Measurements from ENCODE around the gene CT45A10. TPM values are rescaled to one million over a fixed set of nuclear protein-coding genes. Genes with fewer than 3 reads are reported as not detected.

The CT45A10 gene, protein sequence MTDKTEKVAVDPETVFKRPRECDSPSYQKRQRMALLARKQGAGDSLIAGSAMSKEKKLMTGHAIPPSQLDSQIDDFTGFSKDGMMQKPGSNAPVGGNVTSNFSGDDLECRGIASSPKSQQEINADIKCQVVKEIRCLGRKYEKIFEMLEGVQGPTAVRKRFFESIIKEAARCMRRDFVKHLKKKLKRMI
- not detected in 2 replicates for total RNA-seq

DNA sequence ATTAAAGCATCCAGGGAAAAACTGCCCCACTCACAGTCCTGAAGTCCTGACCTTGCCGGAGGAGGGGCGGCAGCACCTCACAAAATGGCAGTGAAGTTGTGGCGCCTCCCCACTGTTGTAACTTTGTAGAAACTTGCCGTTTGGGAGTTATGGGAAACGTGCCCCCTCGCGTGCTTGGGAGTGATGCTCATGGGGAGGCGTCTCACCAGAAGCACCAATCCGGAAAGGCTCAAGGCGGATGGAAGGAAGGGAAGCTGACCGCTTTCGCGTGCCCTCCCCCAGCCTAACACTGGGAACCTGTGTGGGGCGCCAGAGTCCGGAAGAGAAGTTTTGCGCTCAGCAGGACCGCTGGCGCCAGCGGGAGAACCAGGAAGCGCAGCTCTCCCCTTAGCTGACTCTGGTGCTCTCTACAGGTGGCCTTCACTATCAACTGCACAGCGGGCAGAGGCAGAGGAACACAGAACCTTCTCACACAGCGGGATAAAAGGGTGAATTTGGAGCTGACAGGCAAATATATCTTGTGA, at the start of gene CT45A10, which contains the start of gene SAGE1:
Gene CT45A10, minus strand, starts transcription at position 151 of the 524 bp plus-strand sequence. CDS start 8,100 bp downstream, outside the sequence.
Gene SAGE1, plus strand, starts transcription at position 423 of the 524 bp plus-strand sequence. CDS start 2,527 bp downstream, outside the sequence.

DNA sequence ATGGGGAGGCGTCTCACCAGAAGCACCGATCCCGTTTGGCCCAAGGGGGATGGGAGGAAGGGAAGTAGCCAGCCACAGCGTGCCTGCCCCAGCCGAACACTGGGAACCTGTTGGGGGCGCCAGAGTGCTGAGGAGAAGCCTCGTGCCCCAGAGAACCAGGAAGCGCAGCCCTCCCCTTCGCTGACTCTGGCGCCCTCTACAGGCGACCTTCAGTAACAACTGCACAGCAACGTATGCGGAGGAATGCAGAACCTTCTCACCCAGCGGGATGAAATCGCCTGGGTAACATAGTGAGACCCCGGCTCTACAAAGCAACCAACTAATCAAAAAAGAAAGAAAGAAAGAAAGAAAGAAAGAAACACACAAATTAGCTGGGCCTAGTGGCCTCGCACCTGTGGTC, 21.5 kb downstream of the CT45A10 start, which contains the start of gene CT45A9:
Gene CT45A9, minus strand, starts transcription at position 101 of the 400 bp plus-strand sequence. CDS start 3,751 bp downstream, outside the sequence.

DNA sequence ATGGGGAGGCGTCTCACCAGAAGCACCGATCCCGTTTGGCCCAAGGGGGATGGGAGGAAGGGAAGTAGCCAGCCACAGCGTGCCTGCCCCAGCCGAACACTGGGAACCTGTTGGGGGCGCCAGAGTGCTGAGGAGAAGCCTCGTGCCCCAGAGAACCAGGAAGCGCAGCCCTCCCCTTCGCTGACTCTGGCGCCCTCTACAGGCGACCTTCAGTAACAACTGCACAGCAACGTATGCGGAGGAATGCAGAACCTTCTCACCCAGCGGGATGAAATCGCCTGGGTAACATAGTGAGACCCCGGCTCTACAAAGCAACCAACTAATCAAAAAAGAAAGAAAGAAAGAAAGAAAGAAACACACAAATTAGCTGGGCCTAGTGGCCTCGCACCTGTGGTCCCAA, 38.8 kb downstream of the CT45A10 start, which contains the start of gene CT45A8:
Gene CT45A8, minus strand, starts transcription at position 101 of the 400 bp plus-strand sequence. CDS start 3,755 bp downstream, outside the sequence.

DNA sequence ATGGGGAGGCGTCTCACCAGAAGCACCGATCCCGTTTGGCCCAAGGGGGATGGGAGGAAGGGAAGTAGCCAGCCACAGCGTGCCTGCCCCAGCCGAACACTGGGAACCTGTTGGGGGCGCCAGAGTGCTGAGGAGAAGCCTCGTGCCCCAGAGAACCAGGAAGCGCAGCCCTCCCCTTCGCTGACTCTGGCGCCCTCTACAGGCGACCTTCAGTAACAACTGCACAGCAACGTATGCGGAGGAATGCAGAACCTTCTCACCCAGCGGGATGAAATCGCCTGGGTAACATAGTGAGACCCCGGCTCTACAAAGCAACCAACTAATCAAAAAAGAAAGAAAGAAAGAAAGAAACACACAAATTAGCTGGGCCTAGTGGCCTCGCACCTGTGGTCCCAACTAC, 56.1 kb downstream of the CT45A10 start, which contains the start of gene CT45A7:
Gene CT45A7, minus strand, starts transcription at position 101 of the 400 bp plus-strand sequence. CDS start 3,747 bp downstream, outside the sequence.

Other genes starting within 250 kb of the CT45A10 start
- gene CT45A1, start 179.8 kb downstream of the CT45A10 start, total RNA-seq: not detected in 2 replicates
- not detected in 2 replicates for gene CT45A3, start 125.3 kb downstream of the CT45A10 start, total RNA-seq
- not detected in 2 replicates for gene CT45A5, start 107.9 kb downstream of the CT45A10 start, total RNA-seq
- not detected in 2 replicates for gene CT45A6, start 90.7 kb downstream of the CT45A10 start, total RNA-seq
- not detected in 2 replicates for gene CT45A2, start 73.4 kb downstream of the CT45A10 start, total RNA-seq
- not detected in 2 replicates for gene CT45A7, start 56.2 kb downstream of the CT45A10 start, total RNA-seq
- gene CT45A8, start 38.9 kb downstream of the CT45A10 start, total RNA-seq: not detected in 2 replicates
- not detected in 2 replicates for gene CT45A9, start 21.6 kb downstream of the CT45A10 start, total RNA-seq
- not detected in 2 replicates for gene SAGE1, start 272 bp upstream of the CT45A10 start, total RNA-seq
- gene MMGT1, start 80.5 kb upstream of the CT45A10 start, total RNA-seq: 13.7 and 19.3 TPM in 2 replicates
- 21.7 and 29.0 TPM in 2 replicates for gene SLC9A6, start 92.0 kb upstream of the CT45A10 start, total RNA-seq